ENCODE results near the gene SYT17.
A peak's percentile ranks its signal among the peaks of the same experiment; 100 is the strongest.

Gene SYT17

DNA sequence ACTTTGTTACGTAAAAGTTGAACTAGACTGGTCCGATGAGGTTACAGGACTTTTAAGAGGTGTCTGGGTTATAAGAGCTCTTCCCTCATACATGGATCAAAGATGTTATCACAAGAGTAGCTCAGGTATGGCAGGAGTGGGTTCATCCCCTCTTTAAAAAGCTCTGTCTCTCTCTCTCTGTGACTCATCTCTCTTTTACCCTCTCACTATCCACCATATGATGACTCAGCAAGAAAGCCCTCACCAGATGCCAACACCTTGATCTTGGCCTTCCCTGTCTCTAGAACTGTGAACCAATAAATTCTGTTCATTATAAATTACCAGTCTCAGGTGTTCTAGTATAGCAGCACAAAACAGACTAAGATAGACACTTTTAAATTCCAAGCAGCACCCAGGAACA is 115.6 kb downstream of the SYT17 start:
- ChIA-PET POLR2A (ENCODE audit: low non-redundant PET) (no interaction called here), CTCF (interaction anchor here (0.5 kb wide), 1 partner anchor 12 kb away, joined by 3 read pairs; no protein-coding TSS in a partner anchor)
- DNase-seq (ENCODE audit: low spot score), result peak; percentile 17
- TF ChIP-seq, protein P1, sequence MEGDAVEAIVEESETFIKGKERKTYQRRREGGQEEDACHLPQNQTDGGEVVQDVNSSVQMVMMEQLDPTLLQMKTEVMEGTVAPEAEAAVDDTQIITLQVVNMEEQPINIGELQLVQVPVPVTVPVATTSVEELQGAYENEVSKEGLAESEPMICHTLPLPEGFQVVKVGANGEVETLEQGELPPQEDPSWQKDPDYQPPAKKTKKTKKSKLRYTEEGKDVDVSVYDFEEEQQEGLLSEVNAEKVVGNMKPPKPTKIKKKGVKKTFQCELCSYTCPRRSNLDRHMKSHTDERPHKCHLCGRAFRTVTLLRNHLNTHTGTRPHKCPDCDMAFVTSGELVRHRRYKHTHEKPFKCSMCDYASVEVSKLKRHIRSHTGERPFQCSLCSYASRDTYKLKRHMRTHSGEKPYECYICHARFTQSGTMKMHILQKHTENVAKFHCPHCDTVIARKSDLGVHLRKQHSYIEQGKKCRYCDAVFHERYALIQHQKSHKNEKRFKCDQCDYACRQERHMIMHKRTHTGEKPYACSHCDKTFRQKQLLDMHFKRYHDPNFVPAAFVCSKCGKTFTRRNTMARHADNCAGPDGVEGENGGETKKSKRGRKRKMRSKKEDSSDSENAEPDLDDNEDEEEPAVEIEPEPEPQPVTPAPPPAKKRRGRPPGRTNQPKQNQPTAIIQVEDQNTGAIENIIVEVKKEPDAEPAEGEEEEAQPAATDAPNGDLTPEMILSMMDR (conservative IDR thresholded peaks at IDR 0.05; ENCODE audit: low read depth), result no peak
- H3K27ac ChIP-seq, result no peak overlapping the region

GRCh38 chr16:19284207-19284606 is 116.2 kb downstream of the SYT17 start:
- peak overlapping the region; percentile 59 for H3K27ac ChIP-seq
- ChIA-PET CTCF (interaction anchor here (0.7 kb wide), 1 partner anchor 41 kb away, joined by 3 read pairs; no protein-coding TSS in a partner anchor), POLR2A (ENCODE audit: low non-redundant PET) (no interaction called here)
- DNase-seq (ENCODE audit: low spot score), result peak; percentile 73
- TF ChIP-seq, protein P1 (conservative IDR thresholded peaks at IDR 0.05; ENCODE audit: low read depth), result no peak

- TF ChIP-seq, protein P1 (conservative IDR thresholded peaks at IDR 0.05; ENCODE audit: low read depth), result no peak
- CTCF ChIA-PET, result interaction anchor here (0.5 kb wide), 1 partner anchor 246 kb away, joined by 7 read pairs; no protein-coding TSS in a partner anchor
- no peak for DNase-seq (ENCODE audit: low spot score)
- H3K27ac ChIP-seq, result peak within 1 kb of the TSS; percentile 59; the same call in 1 of the 2 replicates
- POLR2A ChIA-PET (ENCODE audit: low non-redundant PET), result no interaction called here
Measured at GRCh38 chr16:19285431-19285830, 117.4 kb downstream of the SYT17 start, which contains the start of gene CLEC19A. TSS of gene CLEC19A (plus strand) at chr16:19285731. CDS start at chr16:19285852, 121 bp downstream.

DNA sequence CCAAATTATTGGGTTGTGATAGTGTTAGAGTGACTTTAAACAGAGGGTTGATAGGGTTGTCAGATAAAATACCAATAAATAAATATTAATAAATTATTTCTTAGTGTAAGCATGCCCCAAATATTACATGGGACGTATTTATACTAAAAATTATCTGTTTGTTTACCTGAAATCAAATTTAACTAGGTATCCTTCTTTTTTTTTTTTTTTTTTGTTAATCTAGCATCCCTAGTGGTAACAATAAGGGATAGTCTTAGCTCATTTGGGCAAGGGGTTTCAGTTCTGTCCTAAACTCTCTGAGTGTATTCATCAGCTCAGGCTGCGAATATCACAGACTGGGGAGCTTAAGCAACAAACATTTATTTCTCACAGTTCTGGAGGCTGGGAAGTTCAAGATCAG is 118.8 kb downstream of the SYT17 start:
- TF ChIP-seq, protein P1 (conservative IDR thresholded peaks at IDR 0.05; ENCODE audit: low read depth), result no peak
- ChIA-PET CTCF (interaction anchor here (0.7 kb wide), 1 partner anchor 22 kb away, joined by 5 read pairs; no protein-coding TSS in a partner anchor), POLR2A (ENCODE audit: low non-redundant PET) (no interaction called here)

GRCh38 chr16:19287241-19287640 is 119.2 kb downstream of the SYT17 start:
- ChIA-PET CTCF (interaction anchor here (0.7 kb wide), 1 partner anchor 21 kb away, joined by 5 read pairs; no protein-coding TSS in a partner anchor), POLR2A (ENCODE audit: low non-redundant PET) (no interaction called here)
- TF ChIP-seq, protein P1 (conservative IDR thresholded peaks at IDR 0.05; ENCODE audit: low read depth), result no peak
- H3K27ac ChIP-seq, result no peak overlapping the region
- DNase-seq (ENCODE audit: low spot score), result no peak

More for the DNA sequence above, 118.8 kb downstream of the SYT17 start:
- no peak for DNase-seq (ENCODE audit: low spot score)
- H3K27ac ChIP-seq, result no peak overlapping the region

- H3K27ac ChIP-seq, result no peak overlapping the region
- TF ChIP-seq, protein P1 (conservative IDR thresholded peaks at IDR 0.05; ENCODE audit: low read depth), result no peak
- ChIA-PET POLR2A (ENCODE audit: low non-redundant PET) (no interaction called here), CTCF (no interaction called here)
- no peak for DNase-seq (ENCODE audit: low spot score)
Measured at GRCh38 chr16:19288872-19289799, 121.1 kb downstream of the SYT17 start.
